Activated naive CD8-positive, alpha-beta T cell treated with anti-CD3 and anti-CD28 coated beads, Interleukin-2, amount 10 ng/mL, durations not matched to agents 7 days and 5 days (primary cell): Measurements from ENCODE around the gene ZFR2. TPM values are rescaled to one million over a fixed set of nuclear protein-coding genes. Genes with fewer than 3 reads are reported as not detected.
A peak's percentile ranks its signal among the peaks of the same experiment; 100 is the strongest.

Experiments used
- ATAC-seq: fragments of 150-1000 bp; cut with Tn5 transposase; one replicate; pipeline ENCODE4 v1.10.0; 2021; ENCODE audit warnings: low read depth, moderate library complexity
- POLR2A ChIA-PET: fragments of 350-600 bp; sonication (Branson Sonifier 250); formaldehyde crosslinking; loops from one replicate; lab custom pipeline; 2021; ENCODE audit warnings: antibody characterized with exemption; lab: Charles Lee
- DNase-seq: peaks from one replicate; pipeline ENCODE4 v3.0.0; 2021
- H3K27ac Mint-ChIP-seq: one replicate; pipeline ENCODE4 v1.8.0; 2022; ENCODE audit warnings: mild to moderate bottlenecking, mixed read lengths
- H3K27me3 Mint-ChIP-seq: one replicate; pipeline ENCODE4 v1.8.0; 2022; ENCODE audit warnings: mild to moderate bottlenecking, moderate library complexity, mixed read lengths
- H3K36me3 Mint-ChIP-seq: one replicate; pipeline ENCODE4 v1.8.0; 2021; ENCODE audit warnings: mild to moderate bottlenecking, mixed read lengths
- H3K4me1 Mint-ChIP-seq: one replicate; pipeline ENCODE4 v1.8.0; 2021; ENCODE audit warnings: mixed read lengths
- H3K4me3 Mint-ChIP-seq: one replicate; pipeline ENCODE4 v1.8.0; 2022; ENCODE audit warnings: mild to moderate bottlenecking, moderate library complexity, mixed read lengths
- H3K9me3 Mint-ChIP-seq: one replicate; pipeline ENCODE4 v1.8.0; 2021; ENCODE audit warnings: mixed read lengths
- total RNA-seq, 2 experiments: library from RNA; stranded (reverse); gene quantifications; one replicate each; pipeline ENCODE4 v1.2.3, GENCODE V29; 2021

The ZFR2 gene
- total RNA-seq, 2 experiments from 2014 or later = 0.55 to 0.91 TPM

DNA sequence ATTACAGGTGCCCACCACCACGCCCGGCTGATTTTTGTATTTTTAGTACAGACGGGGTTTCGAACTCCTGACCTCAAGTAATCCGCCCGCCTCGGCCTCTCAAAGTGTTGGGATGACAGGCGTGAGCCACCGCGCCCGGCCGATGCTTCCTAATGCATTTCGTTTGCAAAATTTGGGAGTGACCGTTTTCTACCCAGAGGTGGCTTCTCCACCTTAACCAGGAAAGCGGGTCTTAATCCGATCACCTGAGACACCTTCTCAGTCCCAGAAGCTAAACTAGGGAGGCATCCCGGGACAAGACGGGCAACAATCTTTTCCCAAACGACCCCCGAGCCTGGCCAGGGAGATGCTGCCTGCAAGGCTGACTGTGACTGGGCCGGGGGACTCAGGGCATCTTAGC lies 67.8 kb downstream of the ZFR2 start:
- H3K36me3 Mint-ChIP-seq = peaks cover 9% of the 10 kb centered on the region
- peak overlapping the region; percentile 74 for H3K4me3 Mint-ChIP-seq
- POLR2A ChIA-PET = no interaction called here
- ATAC-seq = no peak
- H3K9me3 Mint-ChIP-seq = peaks cover 6% of the 10 kb centered on the region
- DNase-seq = no peak
- peaks cover 29% of the 10 kb centered on the region for H3K4me1 Mint-ChIP-seq
- H3K27ac Mint-ChIP-seq = peak overlapping the region; percentile 38
- H3K27me3 Mint-ChIP-seq = peaks cover 2% of the 10 kb centered on the region

DNA sequence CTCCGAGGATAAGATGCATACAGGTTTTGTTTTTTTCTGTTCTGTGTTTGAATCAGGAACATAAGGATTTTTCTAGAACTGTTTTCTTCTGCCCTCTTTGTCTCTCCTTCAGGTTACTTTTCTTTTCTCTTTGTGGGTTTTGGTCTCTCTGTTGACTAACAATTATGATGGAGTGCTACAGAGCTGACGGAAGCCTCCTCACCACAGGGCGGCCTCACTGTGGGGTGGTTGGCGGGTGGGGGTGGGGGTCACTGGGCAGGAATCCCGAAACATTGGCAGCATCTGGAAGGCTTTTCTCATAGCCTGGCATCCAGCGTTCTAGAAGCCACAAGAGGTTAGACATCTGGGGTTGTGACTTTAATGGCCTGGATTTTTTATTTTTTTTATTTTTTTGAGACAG lies 70.7 kb downstream of the ZFR2 start:
- Mint-ChIP-seq H3K27me3 (peaks cover 2% of the 10 kb centered on the region), H3K9me3 (peaks cover 8% of the 10 kb centered on the region), H3K4me1 (peaks cover 20% of the 10 kb centered on the region), H3K36me3 (peaks cover 12% of the 10 kb centered on the region), H3K27ac (peak overlapping the region; percentile 72), H3K4me3 (peak overlapping the region; percentile 70)
- POLR2A ChIA-PET = interaction anchor here (0.6 to 5.8 kb wide), 6 partner anchors 9 to 146 kb away, joined by 3 to 33 read pairs (median 4); partner anchors contain the start of genes MATK and MRPL54
- peak; percentile 69 for ATAC-seq
- no peak for DNase-seq

DNA sequence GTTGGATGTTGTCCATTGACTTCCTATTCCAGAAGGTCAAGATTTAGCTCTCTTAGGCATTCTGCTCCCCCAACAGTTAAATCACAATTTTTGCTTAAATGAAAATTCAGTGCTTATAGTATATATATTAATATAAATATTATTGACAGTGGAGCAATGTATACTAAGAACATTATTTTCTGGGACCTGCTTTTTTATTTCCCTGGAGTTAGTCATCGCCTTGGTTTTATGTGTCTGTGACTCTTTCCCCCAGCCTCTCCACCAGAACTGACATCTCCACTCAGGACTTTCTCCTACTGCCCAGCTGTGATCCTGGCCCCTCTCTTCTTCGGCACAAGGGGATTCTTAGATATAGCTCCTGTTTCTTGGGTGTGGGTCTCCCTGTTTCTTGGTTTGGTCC lies 72.5 kb downstream of the ZFR2 start:
- Mint-ChIP-seq H3K36me3 (peaks cover 12% of the 10 kb centered on the region), H3K4me3 (no peak overlapping the region), H3K4me1 (peaks cover 18% of the 10 kb centered on the region), H3K9me3 (peaks cover 10% of the 10 kb centered on the region), H3K27ac (no peak overlapping the region), H3K27me3 (peaks cover 2% of the 10 kb centered on the region)
- DNase-seq (no peak), ATAC-seq (no peak)
- POLR2A ChIA-PET = interaction anchor here (0.7 to 5.8 kb wide), 3 partner anchors 16 to 184 kb away, joined by 6 to 33 read pairs (median 8); partner anchors contain the start of genes APBA3 and MRPL54

DNA sequence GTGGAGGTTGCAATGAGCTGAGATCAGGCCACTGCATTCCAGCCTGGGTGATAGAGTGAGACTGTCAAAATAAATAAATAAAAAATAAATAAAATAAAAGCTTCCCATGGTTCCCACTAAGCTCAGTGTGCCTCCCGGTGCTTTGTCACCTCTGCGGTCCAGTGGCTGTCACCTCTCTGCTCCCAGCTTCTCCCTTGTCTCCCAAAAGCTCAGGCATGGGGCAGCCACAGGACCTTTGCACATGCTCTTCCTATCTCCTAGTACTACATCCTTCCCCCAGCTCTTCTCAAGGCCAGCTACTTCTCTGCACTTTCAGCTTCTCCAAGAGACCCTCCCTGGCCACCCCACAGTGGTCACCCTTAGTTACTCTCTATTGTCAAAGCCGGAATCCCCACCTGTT lies 75.0 kb downstream of the ZFR2 start:
- POLR2A ChIA-PET = interaction anchor here (0.6 to 1.1 kb wide), 2 partner anchors 16 to 31 kb away, joined by 3 read pairs; no protein-coding TSS in a partner anchor

DNA sequence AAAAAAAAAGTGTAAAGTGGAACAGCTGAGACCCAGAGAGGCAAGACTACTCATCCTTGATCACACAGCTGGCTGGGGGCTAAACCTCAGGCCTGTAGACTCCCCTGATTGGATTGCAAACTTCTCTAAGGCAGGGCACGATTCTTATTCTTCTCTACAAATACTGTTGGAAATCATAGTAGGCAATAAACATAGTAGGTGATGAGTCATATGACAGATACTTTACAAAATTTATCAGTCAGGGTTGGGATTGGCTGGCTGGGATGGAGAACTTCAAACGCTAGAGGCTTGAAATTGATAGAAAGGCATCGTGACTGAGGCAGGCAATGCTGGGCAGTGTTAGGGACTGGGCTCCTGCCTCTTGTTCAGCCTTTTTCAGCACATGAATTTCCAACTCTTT lies 76.7 kb downstream of the ZFR2 start:
- Mint-ChIP-seq H3K4me3 (no peak overlapping the region), H3K4me1 (peaks cover 5% of the 10 kb centered on the region), H3K36me3 (peaks cover 9% of the 10 kb centered on the region), H3K9me3 (peaks cover 11% of the 10 kb centered on the region), H3K27ac (no peak overlapping the region), H3K27me3 (no peaks in the 10 kb centered on the region)
- no peak for ATAC-seq
- no peak for DNase-seq
- POLR2A ChIA-PET = no interaction called here

More for the DNA sequence above, 75.0 kb downstream of the ZFR2 start:
- no peak overlapping the region for H3K27ac Mint-ChIP-seq
- H3K4me3 Mint-ChIP-seq = no peak overlapping the region
- peaks cover 12% of the 10 kb centered on the region for H3K36me3 Mint-ChIP-seq
- ATAC-seq = no peak
- H3K9me3 Mint-ChIP-seq = peaks cover 11% of the 10 kb centered on the region
- no peaks in the 10 kb centered on the region for H3K27me3 Mint-ChIP-seq
- DNase-seq = no peak
- H3K4me1 Mint-ChIP-seq = peaks cover 10% of the 10 kb centered on the region

DNA sequence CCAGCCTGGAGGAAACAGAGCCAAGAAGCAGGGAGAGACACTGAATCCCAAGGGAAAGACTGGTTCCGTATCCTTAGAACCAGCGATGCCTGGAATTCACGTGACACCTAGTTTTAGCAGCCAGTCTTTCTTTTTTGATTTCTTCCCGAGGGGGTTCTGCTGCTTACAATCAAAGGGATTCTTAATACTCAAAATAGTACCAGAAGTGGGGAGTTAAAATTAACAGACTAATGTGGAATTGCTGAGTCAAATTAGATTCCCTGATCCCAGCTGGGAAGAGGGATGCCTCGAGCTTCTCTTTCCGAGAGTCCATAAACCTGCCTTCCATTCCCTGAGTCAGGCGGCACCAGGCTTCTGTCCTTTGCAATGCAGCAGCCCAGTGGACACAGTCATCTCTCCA lies 77.9 kb downstream of the ZFR2 start:
- peaks cover 3% of the 10 kb centered on the region for H3K36me3 Mint-ChIP-seq
- H3K9me3 Mint-ChIP-seq = peaks cover 5% of the 10 kb centered on the region
- H3K27ac Mint-ChIP-seq = no peak overlapping the region
- no peaks in the 10 kb centered on the region for H3K27me3 Mint-ChIP-seq
- H3K4me1 Mint-ChIP-seq = peaks cover 5% of the 10 kb centered on the region
- DNase-seq (no peak), ATAC-seq (no peak)
- no peak overlapping the region for H3K4me3 Mint-ChIP-seq
- POLR2A ChIA-PET = no interaction called here

DNA sequence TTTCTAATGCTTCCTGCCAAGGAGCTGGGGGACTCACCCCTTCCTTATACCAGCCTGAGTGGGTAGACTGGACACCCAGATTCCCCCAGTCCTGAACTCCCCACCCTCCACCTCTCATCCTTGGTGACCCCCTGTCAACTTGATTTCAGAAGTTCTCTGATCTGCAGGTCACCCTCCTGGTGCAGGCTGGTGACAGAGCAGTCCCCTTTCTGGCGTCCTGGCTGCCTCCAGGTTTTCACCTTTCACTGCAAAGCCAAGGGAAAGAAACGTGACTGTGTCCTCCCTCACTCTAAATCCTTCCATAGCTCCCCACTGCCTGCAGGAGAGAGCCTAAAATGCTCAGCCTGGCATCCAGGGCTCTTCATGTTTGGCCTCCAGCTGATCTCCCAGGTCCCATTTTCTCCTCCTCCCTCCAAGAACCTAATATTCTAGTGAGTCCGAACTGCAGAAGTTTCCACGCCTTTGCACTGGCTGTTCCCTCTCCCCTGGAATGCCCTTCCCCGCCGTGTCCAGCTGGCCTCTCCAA lies 78.6 kb downstream of the ZFR2 start:
- H3K27ac Mint-ChIP-seq = no peak overlapping the region
- H3K4me3 Mint-ChIP-seq = no peak overlapping the region
- POLR2A ChIA-PET = interaction anchor here (0.7 kb wide), 1 partner anchor 93 kb away, joined by 3 read pairs; no protein-coding TSS in a partner anchor
- peaks cover 5% of the 10 kb centered on the region for H3K9me3 Mint-ChIP-seq
- H3K27me3 Mint-ChIP-seq = no peaks in the 10 kb centered on the region
- H3K4me1 Mint-ChIP-seq = peaks cover 5% of the 10 kb centered on the region
- ATAC-seq = no peak
- DNase-seq = no peak
- peaks cover 3% of the 10 kb centered on the region for H3K36me3 Mint-ChIP-seq

DNA sequence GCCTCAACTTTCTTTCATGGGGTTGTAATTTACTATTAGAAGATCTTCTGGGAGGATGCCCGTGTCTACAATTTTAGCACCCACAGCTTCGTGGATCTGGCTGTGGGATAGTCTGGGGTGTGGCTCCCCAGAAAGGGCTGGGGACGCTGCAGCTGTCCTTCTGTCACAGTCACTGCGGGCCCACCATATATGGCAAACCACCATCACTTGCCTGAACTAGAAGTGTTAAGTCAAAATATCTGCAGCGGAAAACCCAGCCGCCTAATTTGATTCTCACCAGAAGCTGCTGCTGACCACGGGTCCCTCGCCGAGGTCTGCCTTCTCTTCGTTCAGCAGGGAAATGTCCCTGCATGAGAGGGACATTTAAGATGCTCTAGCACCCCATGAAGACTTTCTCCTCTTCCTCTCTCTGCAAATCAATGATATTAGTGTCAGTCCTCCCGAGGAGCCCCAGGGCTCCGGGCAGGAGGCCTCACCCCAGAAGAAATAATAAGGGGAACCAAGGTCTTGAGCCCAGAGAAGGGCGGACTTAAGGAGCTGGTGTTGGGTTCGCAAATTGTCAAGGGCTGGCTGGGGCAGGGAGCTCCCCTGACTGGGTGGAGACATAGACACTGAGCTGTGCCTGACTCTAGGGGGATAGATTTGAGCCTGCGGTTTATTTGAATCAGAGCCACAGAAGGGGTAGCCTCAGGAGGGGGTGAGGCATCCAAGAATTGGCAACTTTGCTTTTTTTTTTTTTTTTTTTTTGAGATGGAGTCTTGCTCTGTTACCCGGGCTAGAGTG lies 79.7 kb downstream of the ZFR2 start:
- Mint-ChIP-seq H3K27ac (peak overlapping the region; percentile 56), H3K4me3 (no peak overlapping the region)

DNA sequence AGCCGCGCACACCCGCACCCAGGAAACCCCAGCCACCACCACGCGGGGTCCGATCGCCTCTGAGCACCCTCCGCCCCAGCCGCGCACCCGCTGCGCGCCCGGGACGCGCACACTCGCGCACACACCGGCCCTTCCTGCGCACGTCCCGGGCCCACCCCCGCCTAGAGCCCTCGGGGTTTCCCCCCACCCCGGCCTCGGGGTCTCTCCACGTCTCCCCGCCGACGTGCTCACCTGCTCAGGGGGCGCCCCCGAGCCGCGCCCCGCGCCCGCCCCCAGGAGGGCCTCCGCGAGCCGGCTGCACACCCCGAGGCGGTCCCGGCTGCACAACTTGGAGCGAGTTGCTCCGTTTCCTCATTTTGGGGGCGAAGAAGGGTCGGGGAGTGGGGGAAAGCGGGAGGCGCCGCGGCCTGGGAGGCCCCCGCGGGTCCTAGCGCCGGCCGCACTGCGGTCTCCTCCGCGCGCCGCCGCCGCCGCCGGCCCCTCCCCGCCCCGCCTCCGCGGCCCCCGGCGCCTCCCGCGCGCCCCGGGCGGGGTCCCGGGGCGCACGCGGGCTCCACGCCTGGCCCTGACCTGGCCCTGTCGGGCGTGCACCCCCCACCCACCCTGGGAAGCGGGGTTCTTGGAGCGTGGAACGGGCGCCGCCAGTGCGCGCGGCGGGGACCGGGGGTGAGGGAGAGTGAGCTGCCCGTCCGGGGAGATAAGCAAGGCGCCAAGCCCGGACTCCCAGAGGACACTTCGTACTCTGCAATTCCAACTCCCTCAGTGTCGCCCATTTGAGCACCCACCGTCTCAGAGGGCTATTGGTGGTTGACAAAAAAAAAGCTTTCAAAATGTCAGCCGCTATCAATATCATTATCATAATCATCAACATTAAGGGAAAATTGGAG lies 82.7 kb downstream of the ZFR2 start, which contains the start of gene MATK:
Gene MATK, minus strand, starts transcription at position 444 of the 887 bp plus-strand sequence. CDS start 1,246 bp downstream, outside the sequence.
- POLR2A ChIA-PET = interaction anchor here (0.6 to 1.0 kb wide), 2 partner anchors 12 to 388 kb away, joined by 3 read pairs; no protein-coding TSS in a partner anchor
- peak; percentile 43 for ATAC-seq
- DNase-seq = peak; percentile 66
- Mint-ChIP-seq H3K4me3 (peak within 1 kb of the TSS; percentile 83), H3K9me3 (peaks cover 11% of the 10 kb centered on the region), H3K36me3 (peaks cover 24% of the 10 kb centered on the region), H3K4me1 (peaks cover 8% of the 10 kb centered on the region), H3K27ac (peak within 1 kb of the TSS; percentile 70), H3K27me3 (no peaks in the 10 kb centered on the region)

More for the DNA sequence above, 79.7 kb downstream of the ZFR2 start:
- no peak for DNase-seq
- peaks cover 8% of the 10 kb centered on the region for H3K4me1 Mint-ChIP-seq
- peaks cover 5% of the 10 kb centered on the region for H3K9me3 Mint-ChIP-seq
- no peak for ATAC-seq
- POLR2A ChIA-PET = interaction anchor here (0.7 to 2.0 kb wide), 4 partner anchors 8 to 92 kb away, joined by 3 to 5 read pairs (median 3); no protein-coding TSS in a partner anchor
- peaks cover 5% of the 10 kb centered on the region for H3K36me3 Mint-ChIP-seq
- H3K27me3 Mint-ChIP-seq = no peaks in the 10 kb centered on the region

DNA sequence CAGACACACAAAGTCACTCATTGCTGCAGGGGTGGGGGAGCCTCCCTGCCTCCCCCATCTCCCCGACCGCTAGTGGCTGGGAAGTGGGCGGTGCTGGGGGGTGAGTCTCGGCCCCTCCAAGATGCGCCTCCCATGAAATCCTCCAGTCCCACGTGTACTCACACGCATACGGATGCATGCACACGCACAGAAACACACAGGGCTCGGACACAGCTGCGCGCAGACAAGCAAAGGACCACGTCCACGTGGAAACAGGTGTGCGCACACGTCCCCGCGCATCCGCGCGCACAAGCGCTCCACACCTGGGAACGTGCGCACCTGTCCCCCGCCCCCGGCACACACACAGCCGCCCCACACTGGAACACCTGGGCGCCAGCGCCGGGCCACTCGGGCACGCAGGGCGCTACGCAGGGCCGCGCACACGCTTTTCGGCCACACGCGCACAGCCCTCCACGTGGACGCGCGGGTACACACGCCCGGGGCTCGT lies 83.3 kb downstream of the ZFR2 start:
- POLR2A ChIA-PET = interaction anchor here (0.6 to 1.0 kb wide), 2 partner anchors 17 to 27 kb away, joined by 4 read pairs; no protein-coding TSS in a partner anchor
- peaks cover 8% of the 10 kb centered on the region for H3K4me1 Mint-ChIP-seq

DNA sequence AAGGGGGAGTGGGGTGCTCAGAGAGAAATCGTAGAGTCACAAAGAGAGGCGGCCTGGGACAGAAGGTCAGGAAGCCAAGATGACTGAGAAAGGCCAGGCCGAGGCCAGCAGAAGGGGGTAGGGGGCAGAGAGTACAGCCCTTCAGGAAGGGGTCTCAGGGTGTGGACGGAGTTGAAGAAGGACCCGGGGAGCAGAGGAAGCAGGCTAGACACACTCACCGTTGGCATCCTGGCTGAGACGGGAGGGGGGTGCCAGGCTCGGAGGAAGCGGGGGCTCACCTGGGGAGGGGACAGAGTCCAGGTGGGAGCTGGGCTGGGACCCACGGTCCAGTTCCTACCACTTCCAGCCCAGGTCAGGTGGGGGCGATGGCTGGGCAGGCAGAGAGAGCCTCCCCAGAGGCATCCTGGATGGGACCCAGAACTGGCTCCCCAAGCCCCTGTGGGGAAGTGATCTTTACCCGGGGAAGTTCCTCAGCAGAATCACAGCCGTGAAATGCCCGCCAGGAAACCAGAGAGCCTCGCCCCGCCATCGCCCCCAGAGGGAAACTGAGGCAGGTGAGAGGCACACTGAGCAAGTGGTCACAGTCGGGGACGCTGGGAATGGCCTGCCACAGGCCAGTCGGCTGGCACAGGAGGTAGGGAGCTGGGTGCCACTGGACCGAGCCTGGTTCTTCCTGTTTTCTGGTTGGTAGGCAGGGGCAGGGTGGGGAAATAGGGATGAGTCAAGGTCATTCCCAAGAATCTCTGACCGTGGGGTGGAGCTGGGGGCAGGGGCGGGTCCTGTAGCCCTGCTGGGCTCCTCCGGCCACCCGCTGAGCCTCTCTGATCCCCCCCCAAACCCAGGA lies 84.0 kb downstream of the ZFR2 start:
- DNase-seq (no peak), ATAC-seq (no peak)
- peak overlapping the region; percentile 83 for H3K4me3 Mint-ChIP-seq
- H3K9me3 Mint-ChIP-seq = peaks cover 10% of the 10 kb centered on the region
- H3K27ac Mint-ChIP-seq = peak overlapping the region; percentile 75
- peaks cover 8% of the 10 kb centered on the region for H3K4me1 Mint-ChIP-seq
- H3K27me3 Mint-ChIP-seq = no peaks in the 10 kb centered on the region
- POLR2A ChIA-PET = interaction anchor here (0.6 to 1.5 kb wide), 4 partner anchors 13 to 28 kb away, joined by 4 read pairs; no protein-coding TSS in a partner anchor
- peaks cover 24% of the 10 kb centered on the region for H3K36me3 Mint-ChIP-seq

More for the DNA sequence above, 83.3 kb downstream of the ZFR2 start:
- Mint-ChIP-seq H3K9me3 (peaks cover 10% of the 10 kb centered on the region), H3K27ac (peak overlapping the region; percentile 70), H3K36me3 (peaks cover 24% of the 10 kb centered on the region), H3K4me3 (peak overlapping the region; percentile 83), H3K27me3 (no peaks in the 10 kb centered on the region)
- DNase-seq = no peak
- peak; percentile 40 for ATAC-seq
